Bronchial epithelial cell (primary cell): ENCODE data around the gene PCYT2. TPM values are rescaled to one million over a fixed set of nuclear protein-coding genes. Genes with fewer than 3 reads are reported as not detected.

Source experiments
- DNase-seq: peaks from one replicate; pipeline ENCODE4 v3.0.0-alpha.2; 2010; ENCODE audit warnings: low read depth
- FAIRE-seq: peaks from 2 replicates; lab custom pipeline; 2011; peaks lifted over from hg19 to GRCh38; lab: Jason Lieb, UNC
- H3K27me3 ChIP-seq: 2 replicates; pipeline ENCODE4 v1.5.1; 2011; ENCODE audit warnings: low read length; ENCODE audit not compliant: control insufficient read depth, insufficient read depth
- H3K36me3 ChIP-seq: 2 replicates; pipeline ENCODE4 v1.5.1; 2011; ENCODE audit warnings: low read length; ENCODE audit not compliant: control insufficient read depth, insufficient read depth
- H3K4me3 ChIP-seq: 2 replicates; pipeline ENCODE4 v1.5.1; 2011; ENCODE audit warnings: mild to moderate bottlenecking, low read depth, low read length, control low read depth
- CTCF ChIP-seq: IDR thresholded peaks from 2 replicates; pipeline ENCODE4 v1.5.1; 2011; ENCODE audit warnings: mild to moderate bottlenecking, moderate library complexity, low read length, control low read depth, inconsistent platforms; ENCODE audit not compliant: insufficient read depth, severe bottlenecking
- total RNA-seq: library from RNA; depleted of rRNA; stranded (reverse); fragments of >200 nt; gene quantifications from 2 replicates; pipeline ENCODE4 v1.2.1, GENCODE V29; 2014

PCYT2 gene
- total RNA-seq, 1 donor from 2014 or later = 29.5 TPM

DNA sequence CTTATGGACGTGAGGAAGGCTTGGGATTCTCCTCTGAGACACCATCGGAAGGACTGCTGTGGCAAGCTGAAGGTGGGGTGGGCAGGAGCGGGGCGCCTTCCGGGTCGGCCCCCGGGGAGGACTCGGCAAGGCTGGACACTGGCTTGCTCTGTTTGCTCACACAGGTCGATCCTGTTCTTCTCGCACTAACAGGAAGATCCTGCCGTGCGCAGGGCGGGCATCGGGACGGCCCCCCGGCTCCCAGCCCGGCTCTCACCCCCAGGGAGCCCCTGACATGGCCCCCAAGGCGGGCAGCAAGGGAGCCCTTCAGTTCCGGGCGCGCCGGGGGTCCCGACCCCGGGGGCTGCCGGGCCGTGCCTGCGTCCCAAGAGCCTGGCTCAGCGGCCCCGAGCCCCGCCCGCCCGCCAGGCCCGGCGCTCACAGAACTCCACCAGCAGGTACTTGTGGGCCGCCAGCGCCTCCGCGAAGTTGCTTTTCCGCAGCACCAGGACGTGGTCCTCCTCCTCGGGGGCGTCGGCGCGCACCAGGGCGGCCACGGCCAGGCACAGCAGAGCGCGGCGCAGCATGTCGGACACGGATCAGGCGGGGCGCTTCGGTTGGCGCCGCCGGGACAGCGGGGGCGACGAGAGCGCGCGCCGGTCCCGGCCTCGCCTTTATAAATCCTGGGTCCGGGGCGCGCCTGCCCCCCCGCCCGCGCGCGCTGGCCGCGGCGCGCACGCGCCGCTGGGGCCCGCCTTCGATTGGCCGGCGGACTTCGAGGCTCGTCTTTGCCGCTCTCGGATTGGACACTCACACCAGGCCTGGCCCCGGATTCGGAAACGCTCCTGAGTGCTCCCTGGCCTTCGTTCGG lies 51.1 kb downstream of the PCYT2 start, which contains the start of gene P4HB:
TSS of gene P4HB (minus strand) at position 630 of the 850 bp plus-strand sequence. CDS start at position 566, 64 bp downstream.
- Histone ChIP-seq H3K27me3 (no peaks in the 10 kb centered on the region), H3K36me3 (peaks cover 29% of the 10 kb centered on the region), H3K4me3 (peak within 1 kb of the TSS; percentile 81)
- FAIRE-seq (no peak), DNase-seq (no peak)
- no peak for TF ChIP-seq CTCF

GRCh38 chr17:81858967-81859905 lies 52.0 kb downstream of the PCYT2 start:
- DNase-seq = no peak
- TF ChIP-seq CTCF = no peak
- H3K36me3 ChIP-seq = peaks cover 33% of the 10 kb centered on the region
- peak overlapping the region; percentile 81 for H3K4me3 ChIP-seq
- FAIRE-seq = no peak
- no peaks in the 10 kb centered on the region for H3K27me3 ChIP-seq

GRCh38 chr17:81858170-81858966 lies 52.8 kb downstream of the PCYT2 start:
- DNase-seq (no peak), FAIRE-seq (no peak)
- Histone ChIP-seq H3K27me3 (no peaks in the 10 kb centered on the region), H3K36me3 (peaks cover 38% of the 10 kb centered on the region), H3K4me3 (peak overlapping the region; percentile 81)
- no peak for TF ChIP-seq CTCF

- Histone ChIP-seq H3K27me3 (no peaks in the 10 kb centered on the region), H3K36me3 (peaks cover 50% of the 10 kb centered on the region), H3K4me3 (no peak overlapping the region)
- peak; percentile 57 for DNase-seq
- no peak for FAIRE-seq
- peak; percentile 35 for TF ChIP-seq CTCF
These were observed 56.0 kb downstream of the PCYT2 start for GRCh38 chr17:81854974-81855774.
